ENCODE results near the gene HLA-DQB1. TPM values are rescaled to one million over a fixed set of nuclear protein-coding genes. Genes with fewer than 3 reads are reported as not detected.

The HLA-DQB1 gene
- total RNA-seq, 4 donors from 2014 or later, result 0.16 to 5.8 (median 1.4) TPM

- no peaks in the 10 kb centered on the region for H3K36me3 ChIP-seq
- TF ChIP-seq EP300 (IDR thresholded peaks at IDR 0.05) (no peak), POLR2A (IDR thresholded peaks at IDR 0.05) (no peak), POLR2AphosphoS5 (IDR thresholded peaks at IDR 0.05) (no peak), CTCF (IDR thresholded peaks at IDR 0.05) (no peak)
- no peaks in the 10 kb centered on the region for H3K4me1 ChIP-seq
- ATAC-seq, result no peak
- WGBS, 2 donors (ENCODE audit: low coverage in 1 of 2), result 23 to 33% methylated on average over 3 of the region's 3 CpGs
- H3K9me3 ChIP-seq, result no peaks in the 10 kb centered on the region
- H3K4me3 ChIP-seq, result no peak overlapping the region
- no peak overlapping the region for H3K27ac ChIP-seq
- peaks cover 3% of the 10 kb centered on the region for H3K27me3 ChIP-seq
Observed at GRCh38 chr6:32610682-32611296, 55.7 kb downstream of the HLA-DQB1 start.

- Histone ChIP-seq H3K4me1 (no peaks in the 10 kb centered on the region), H3K9me3 (no peaks in the 10 kb centered on the region), H3K27ac (peak overlapping the region in 3 of 4 donors; percentile 37 to 68 (median 41)), H3K36me3 (no peaks in the 10 kb centered on the region), H3K27me3 (peaks cover 3% of the 10 kb centered on the region), H3K4me3 (no peak overlapping the region)
- 3 to 11% methylated on average over 5 to 8 of the region's 8 CpGs for WGBS, 2 donors (ENCODE audit: low coverage in 1 of 2)
- TF ChIP-seq POLR2AphosphoS5 (IDR thresholded peaks at IDR 0.05) (no peak), CTCF (IDR thresholded peaks at IDR 0.05) (no peak), POLR2A (IDR thresholded peaks at IDR 0.05) (no peak), EP300 (IDR thresholded peaks at IDR 0.05) (no peak)
- peak; percentile 99 for ATAC-seq
Observed at GRCh38 chr6:32609731-32610640, 56.5 kb downstream of the HLA-DQB1 start.

Other genes starting within 250 kb of the HLA-DQB1 start
- gene HLA-DRA, start 226.8 kb downstream of the HLA-DQB1 start, total RNA-seq, result 100 to 1,000 TPM in 2 of 4 donors, 10 to 100 TPM in 2; 43.6 to 285 (median 108) TPM
- 10 to 100 TPM in 1 of 4 donors, 1 to 10 TPM in 1, under 1 TPM in 1, not detected in 1; 0.93 to 50.6 (median 7.4) TPM for gene HLA-DRB5, start 136.4 kb downstream of the HLA-DQB1 start, total RNA-seq
- gene HLA-DRB1, start 76.8 kb downstream of the HLA-DQB1 start, total RNA-seq, result 10 to 100 TPM in 3 of 4 donors, 1 to 10 TPM in 1; 5.8 to 80.7 (median 55.5) TPM
- 1 to 10 TPM in 3 of 4 donors, not detected in 1; 1.7 to 7.8 (median 4.3) TPM for gene HLA-DQA1, start 29.3 kb downstream of the HLA-DQB1 start, total RNA-seq
- 1 to 10 TPM in 1 of 4 donors, under 1 TPM in 1, not detected in 2; 0.40 to 1.8 TPM for gene HLA-DQA2, start 74.7 kb upstream of the HLA-DQB1 start, total RNA-seq
- 1 to 10 TPM in 1 of 4 donors, under 1 TPM in 1, not detected in 2; 0.54 to 1.1 TPM for gene HLA-DQB2, start 96.9 kb upstream of the HLA-DQB1 start, total RNA-seq
- under 1 TPM in 2 of 4 donors, not detected in 2; 0.37 to 0.40 TPM for gene HLA-DOB, start 150.3 kb upstream of the HLA-DQB1 start, total RNA-seq
- gene TAP2, start 172.1 kb upstream of the HLA-DQB1 start, total RNA-seq, result 10 to 100 TPM in 3 of 4 donors, 1 to 10 TPM in 1; 6.9 to 16.0 (median 11.1) TPM
- gene PSMB8, start 177.4 kb upstream of the HLA-DQB1 start, total RNA-seq, result 10 to 100 TPM; 20.2 to 49.9 (median 36.7) TPM
- 10 to 100 TPM; 24.6 to 41.8 (median 26.5) TPM for gene TAP1, start 187.0 kb upstream of the HLA-DQB1 start, total RNA-seq
- gene PSMB9, start 187.5 kb upstream of the HLA-DQB1 start, total RNA-seq, result 10 to 100 TPM; 12.9 to 19.7 (median 15.8) TPM